ENCODE results near the gene CCDC33. TPM values are rescaled to one million over a fixed set of nuclear protein-coding genes. Genes with fewer than 3 reads are reported as not detected.

The CCDC33 gene
- total and polyA plus RNA-seq, 2 donors (not counting 1 experiment from before 2014, with no cell fraction given) = not detected

- 93% methylated on average over 3 of the region's 5 CpGs for WGBS (ENCODE audit: insufficient coverage)
- H3K27ac Mint-ChIP-seq = no peak overlapping the region
- no peak for ATAC-seq (ENCODE audit: low read depth)
These were observed 26.6 kb upstream of the CCDC33 start for GRCh38 chr15:74209560-74209958.

More at GRCh38 chr15:74209560-74209958, 26.6 kb upstream of the CCDC33 start:
- no peak overlapping the region for H3K9ac ChIP-seq (ENCODE audit: low read length)
- no peak overlapping the region for H2AFZ ChIP-seq (ENCODE audit: insufficient read depth, low read depth, low read length, poor library complexity, severe bottlenecking)
- ChIA-PET CTCF (no interaction called here), POLR2A (no interaction called here)
- intact Hi-C loops (cut with micrococcal nuclease) = no loop called here
- no peak overlapping the region for H3K4me3 ChIP-seq (ENCODE audit: control extremely low read depth in 1 of 5, extremely low read depth in 1 of 5, insufficient read depth in 1 of 5, low read depth in 2 of 5, low read length in 4 of 5)
- H4K20me1 ChIP-seq (ENCODE audit: control insufficient read depth, insufficient read depth, low read length, poor library complexity, severe bottlenecking) = no peaks in the 10 kb centered on the region
- peaks cover 0 to 2% (median 0%) of the 10 kb centered on the region in 3 donors for H3K9me3 ChIP-seq (ENCODE audit: control extremely low read depth in 1 of 3, control insufficient read depth in 2 of 3, insufficient read depth in 1 of 3, low read length in 2 of 3)
- H3K79me2 ChIP-seq (ENCODE audit: control insufficient read depth, insufficient read depth, low read length) = no peaks in the 10 kb centered on the region
- no peaks in the 10 kb centered on the region for H3K4me1 ChIP-seq (ENCODE audit: control insufficient read depth in 2 of 2, insufficient read depth in 2 of 2, low read length in 2 of 2)
- TF ChIP-seq CTCF (IDR thresholded peaks at IDR 0.05) (no peak), EZH2 (IDR thresholded peaks at IDR 0.05; ENCODE audit: borderline replicate concordance, insufficient read depth, low read depth, low read length, poor library complexity, severe bottlenecking) (no peak)
- no peak overlapping the region for H3K4me3 Mint-ChIP-seq
- no peak overlapping the region for H3K27ac ChIP-seq (ENCODE audit: low read length in 2 of 2)
- peaks cover 0 to 4% (median 0%) of the 10 kb centered on the region in 4 experiments for H3K27me3 ChIP-seq (replicated peaks in 1 of 4; ENCODE audit: control extremely low read depth in 1 of 4, control insufficient read depth in 3 of 4, insufficient read depth in 4 of 4, low read length in 3 of 4)
- H3K9me3 Mint-ChIP-seq (ENCODE audit: insufficient read depth) = peaks cover 2% of the 10 kb centered on the region
- no peak overlapping the region for H3K4me2 ChIP-seq (replicated peaks; ENCODE audit: low read depth, low read length, poor library complexity, severe bottlenecking)
- no peaks in the 10 kb centered on the region for H3K36me3 ChIP-seq (replicated peaks in 1 of 2; ENCODE audit: control extremely low read depth in 1 of 2, control insufficient read depth in 1 of 2, extremely low read depth in 1 of 2, insufficient read depth in 2 of 2, low read length in 1 of 2)
- H3K27me3 Mint-ChIP-seq = peaks cover 34% of the 10 kb centered on the region
- H3K4me1 Mint-ChIP-seq = no peaks in the 10 kb centered on the region
- no peak for DNase-seq
